ENCODE data around the gene WASL. TPM values are rescaled to one million over a fixed set of nuclear protein-coding genes. Genes with fewer than 3 reads are reported as not detected.

WASL gene
- total and polyA plus RNA-seq, 3 donors from 2014 or later: 43.3 to 69.3 (median 62.6) TPM

- Histone ChIP-seq H3K9me3 (no peaks in the 10 kb centered on the region), H3K27ac (no peak overlapping the region), H3K36me3 (ENCODE audit: low read depth, missing control alignments) (no peaks in the 10 kb centered on the region), H3K4me1 (peaks cover 8% of the 10 kb centered on the region), H3K27me3 (no peaks in the 10 kb centered on the region), H3K4me3 (no peak overlapping the region)
- 82 to 91% methylated on average over 2 of the region's 2 CpGs for WGBS, 2 donors
- intact Hi-C loops (cut with DNase I; ENCODE audit: low total_unique reads): no loop called here
- TF ChIP-seq CTCF (IDR thresholded peaks at IDR 0.05) (no peak), POLR2A (IDR thresholded peaks at IDR 0.05) (no peak)
- no peak for DNase-seq
Measured at GRCh38 chr7:123649964-123650363, 98.8 kb downstream of the WASL start.

GRCh38 chr7:123647106-123647730, 101.6 kb downstream of the WASL start:
- Histone ChIP-seq H3K27ac (no peak overlapping the region), H3K4me3 (no peak overlapping the region), H3K36me3 (ENCODE audit: low read depth, missing control alignments) (no peaks in the 10 kb centered on the region), H3K4me1 (peaks cover 11% of the 10 kb centered on the region), H3K9me3 (no peaks in the 10 kb centered on the region), H3K27me3 (no peaks in the 10 kb centered on the region)
- intact Hi-C loops (cut with DNase I; ENCODE audit: low total_unique reads): no loop called here
- DNase-seq: no peak
- TF ChIP-seq CTCF (IDR thresholded peaks at IDR 0.05): no peak
- 88 to 90% methylated on average over 7 of the region's 7 CpGs for whole genome bisulfite sequencing, 2 donors

GRCh38 chr7:123645516-123645915, 103.3 kb downstream of the WASL start:
- 66% methylated on average over 3 of the region's 3 CpGs for WGBS, 2 donors
- Histone ChIP-seq H3K4me3 (no peak overlapping the region), H3K4me1 (peaks cover 11% of the 10 kb centered on the region), H3K27ac (no peak overlapping the region), H3K36me3 (ENCODE audit: low read depth, missing control alignments) (no peaks in the 10 kb centered on the region), H3K9me3 (no peaks in the 10 kb centered on the region), H3K27me3 (no peaks in the 10 kb centered on the region)
- DNase-seq: peak; percentile 45
- TF ChIP-seq POLR2A (IDR thresholded peaks at IDR 0.05) (no peak), CTCF (IDR thresholded peaks at IDR 0.05) (no peak)
- intact Hi-C loops (cut with DNase I; ENCODE audit: low total_unique reads): no loop called here

DNA sequence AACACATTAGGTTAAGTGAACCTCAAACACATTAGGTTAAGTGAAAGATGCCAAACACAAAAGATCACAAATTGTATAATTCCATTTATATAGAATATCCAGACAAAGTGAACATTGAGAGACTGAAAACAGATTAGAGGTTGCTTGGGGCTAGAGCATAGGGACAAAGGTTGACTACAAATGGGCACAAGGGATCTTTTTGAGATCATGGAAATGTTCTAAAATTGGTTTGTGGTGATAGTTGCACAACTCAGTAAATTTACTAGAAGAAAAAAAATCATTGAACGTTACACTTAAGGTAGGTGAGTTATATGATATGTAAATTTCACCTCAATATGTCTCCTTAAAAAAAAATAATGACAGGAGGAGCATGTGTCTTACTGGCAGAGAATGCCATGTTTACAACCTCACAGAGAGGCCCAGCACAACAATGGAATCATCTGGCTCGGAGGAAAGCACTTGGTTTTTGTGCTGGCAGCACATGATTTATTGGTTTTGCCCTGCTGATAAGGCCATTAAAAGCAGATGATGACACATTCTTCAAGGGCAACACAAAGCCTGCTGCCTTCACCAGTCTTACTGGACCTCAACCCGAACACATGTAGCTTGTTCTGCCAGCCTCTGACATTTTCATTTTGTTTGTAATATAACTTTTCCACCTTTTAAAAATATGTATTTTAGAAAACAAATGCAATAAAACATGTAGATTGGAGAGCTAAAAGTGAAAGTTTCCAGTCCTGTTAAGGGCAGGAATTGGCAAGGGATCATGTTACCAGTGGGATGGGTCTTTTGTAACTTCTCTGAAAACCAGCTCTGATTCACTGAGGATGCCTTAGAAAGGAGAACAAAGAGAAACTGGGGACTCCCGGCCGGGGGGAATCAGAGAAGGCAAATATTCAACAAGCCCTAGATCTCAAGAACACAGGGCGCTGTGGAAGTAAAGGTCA, 105.0 kb downstream of the WASL start:
- Histone ChIP-seq H3K27ac (peak overlapping the region; percentile 35 to 79), H3K4me3 (no peak overlapping the region), H3K36me3 (ENCODE audit: low read depth, missing control alignments) (no peaks in the 10 kb centered on the region), H3K9me3 (no peaks in the 10 kb centered on the region), H3K27me3 (no peaks in the 10 kb centered on the region), H3K4me1 (peaks cover 11% of the 10 kb centered on the region)
- DNase-seq: peak; percentile 47
- WGBS, 2 donors: 33 to 43% methylated on average over 6 of the region's 6 CpGs
- TF ChIP-seq POLR2A (IDR thresholded peaks at IDR 0.05) (no peak), CTCF (IDR thresholded peaks at IDR 0.05) (no peak)
- intact Hi-C loops (cut with DNase I; ENCODE audit: low total_unique reads): no loop called here

Data from testis (tissue), 3 donors.